Glutamatergic neuron (in vitro differentiated cells): ENCODE data around the gene C5AR1. TPM values are rescaled to one million over a fixed set of nuclear protein-coding genes. Genes with fewer than 3 reads are reported as not detected.

Experiments
- DNase-seq: peaks from one replicate; pipeline ENCODE4 v3.0.0; 2022
- H3K27ac Mint-ChIP-seq: one replicate; pipeline ENCODE4 v1.8.0; 2020; ENCODE audit warnings: mild to moderate bottlenecking, mixed read lengths, inconsistent platforms; ENCODE audit not compliant: unreplicated experiment
- H3K27me3 Mint-ChIP-seq: one replicate; pipeline ENCODE4 v1.8.0; 2020; ENCODE audit warnings: mild to moderate bottlenecking, moderate library complexity, mixed read lengths, inconsistent platforms; ENCODE audit not compliant: unreplicated experiment
- H3K36me3 Mint-ChIP-seq: one replicate; pipeline ENCODE4 v1.8.0; 2020; ENCODE audit warnings: mild to moderate bottlenecking, mixed read lengths, inconsistent platforms; ENCODE audit not compliant: unreplicated experiment
- H3K4me1 Mint-ChIP-seq: one replicate; pipeline ENCODE4 v1.8.0; 2020; ENCODE audit warnings: mild to moderate bottlenecking, low read depth, mixed read lengths, inconsistent platforms; ENCODE audit not compliant: unreplicated experiment
- H3K4me3 Mint-ChIP-seq: one replicate; pipeline ENCODE4 v1.8.0; 2020; ENCODE audit warnings: mild to moderate bottlenecking, mixed read lengths, inconsistent platforms; ENCODE audit not compliant: unreplicated experiment
- H3K9me3 Mint-ChIP-seq: one replicate; pipeline ENCODE4 v1.8.0; 2020; ENCODE audit warnings: mild to moderate bottlenecking, moderate library complexity, mixed read lengths, inconsistent platforms; ENCODE audit not compliant: unreplicated experiment
- CTCF ChIP-seq: fragments of 200-600 bp; sonication (generic); IDR thresholded peaks from one replicate; pipeline ENCODE4 v1.5.0; 2021; ENCODE audit not compliant: partially characterized antibody, unreplicated experiment
- total RNA-seq: library from RNA; stranded (reverse); fragmentation: NEBNext Ultra II Directional; extraction: Animal tissue kit (Norgen Biotek cat#: 25700); gene quantifications from one replicate; pipeline ENCODE4 v1.2.1, GENCODE V29; 2021; ENCODE audit not compliant: unreplicated experiment

The C5AR1 gene
- total RNA-seq, 1 donor from 2014 or later: 1.4 TPM

- Mint-ChIP-seq H3K27me3 (peaks cover 13% of the 10 kb centered on the region), H3K36me3 (peaks cover 5% of the 10 kb centered on the region), H3K4me1 (peaks cover 13% of the 10 kb centered on the region), H3K4me3 (no peak overlapping the region), H3K27ac (no peak overlapping the region), H3K9me3 (peaks cover 2% of the 10 kb centered on the region)
- no peak for TF ChIP-seq CTCF
- no peak for DNase-seq
Observed at GRCh38 chr19:47371261-47371660, 61.6 kb downstream of the C5AR1 start.

Other genes starting within 250 kb of the C5AR1 start
- 50.3 TPM for gene ZC3H4, start 196.1 kb upstream of the C5AR1 start, total RNA-seq
- gene SAE1, start 179.0 kb upstream of the C5AR1 start, total RNA-seq: 79.9 TPM
- gene BBC3, start 78.7 kb upstream of the C5AR1 start, total RNA-seq: 37.0 TPM
- gene CCDC9, start 53.3 kb upstream of the C5AR1 start, total RNA-seq: 16.8 TPM
- gene INAFM1, start 35.0 kb upstream of the C5AR1 start, total RNA-seq: 65.0 TPM
- not detected for gene C5AR2, start 22.3 kb downstream of the C5AR1 start, total RNA-seq
- 119 TPM for gene DHX34, start 39.5 kb downstream of the C5AR1 start, total RNA-seq
- 255 TPM for gene MEIS3, start 109.7 kb downstream of the C5AR1 start, total RNA-seq
- gene SLC8A2, start 162.0 kb downstream of the C5AR1 start, total RNA-seq: 115 TPM
- gene KPTN, start 174.4 kb downstream of the C5AR1 start, total RNA-seq: 51.2 TPM
- gene NAPA, start 205.2 kb downstream of the C5AR1 start, total RNA-seq: 262 TPM